ENCODE data around the gene DLG2.

The DLG2 gene

GRCh38 chr11:83706566-83706965, 1920.6 kb downstream of the DLG2 start:
- H3K27ac ChIP-seq = no peak overlapping the region
- no peak for TF ChIP-seq CTCF (IDR thresholded peaks at IDR 0.05)
- no peak for TF ChIP-seq ZFX (IDR thresholded peaks at IDR 0.05; ENCODE audit: borderline replicate concordance)

GRCh38 chr11:83702796-83703195, 1924.3 kb downstream of the DLG2 start:
- no peak overlapping the region for H3K27ac ChIP-seq
- TF ChIP-seq ZFX (IDR thresholded peaks at IDR 0.05; ENCODE audit: borderline replicate concordance) (no peak), CTCF (IDR thresholded peaks at IDR 0.05) (no peak)

- TF ChIP-seq CTCF (IDR thresholded peaks at IDR 0.05) (no peak), ZFX (IDR thresholded peaks at IDR 0.05; ENCODE audit: borderline replicate concordance) (no peak)
- no peak overlapping the region for H3K27ac ChIP-seq
Measured at GRCh38 chr11:83697518-83697917, 1929.6 kb downstream of the DLG2 start.

- H3K27ac ChIP-seq = no peak overlapping the region
- no peak for TF ChIP-seq ZFX (IDR thresholded peaks at IDR 0.05; ENCODE audit: borderline replicate concordance)
- no peak for TF ChIP-seq CTCF (IDR thresholded peaks at IDR 0.05)
Measured at GRCh38 chr11:83695046-83695445, 1932.1 kb downstream of the DLG2 start.

GRCh38 chr11:83694191-83694910, 1932.8 kb downstream of the DLG2 start:
- no peak for TF ChIP-seq CTCF (IDR thresholded peaks at IDR 0.05)
- no peak for TF ChIP-seq ZFX (IDR thresholded peaks at IDR 0.05; ENCODE audit: borderline replicate concordance)
- no peak overlapping the region for H3K27ac ChIP-seq

GRCh38 chr11:83693306-83693992, 1933.7 kb downstream of the DLG2 start:
- TF ChIP-seq CTCF (IDR thresholded peaks at IDR 0.05) (no peak), ZFX (IDR thresholded peaks at IDR 0.05; ENCODE audit: borderline replicate concordance) (no peak)
- no peak overlapping the region for H3K27ac ChIP-seq

GRCh38 chr11:83692675-83693074, 1934.5 kb downstream of the DLG2 start:
- TF ChIP-seq ZFX (IDR thresholded peaks at IDR 0.05; ENCODE audit: borderline replicate concordance) (no peak), CTCF (IDR thresholded peaks at IDR 0.05) (no peak)
- no peak overlapping the region for H3K27ac ChIP-seq

Data from 22Rv1 (cell line).